GM21390 (cell line): ENCODE measurements around the gene ADAMTSL5.
"Not testable (repeated sequence)": the region's sequence is repeated elsewhere in the genome, so short reads cannot be mapped to it uniquely, and the experiment has no call there.

Source experiments
- ATAC-seq: cut with Tn5 transposase; IDR thresholded peaks from one replicate; pipeline ENCODE4 v1.9.1; 2021; ENCODE audit not compliant: unreplicated experiment

ADAMTSL5 gene

DNA sequence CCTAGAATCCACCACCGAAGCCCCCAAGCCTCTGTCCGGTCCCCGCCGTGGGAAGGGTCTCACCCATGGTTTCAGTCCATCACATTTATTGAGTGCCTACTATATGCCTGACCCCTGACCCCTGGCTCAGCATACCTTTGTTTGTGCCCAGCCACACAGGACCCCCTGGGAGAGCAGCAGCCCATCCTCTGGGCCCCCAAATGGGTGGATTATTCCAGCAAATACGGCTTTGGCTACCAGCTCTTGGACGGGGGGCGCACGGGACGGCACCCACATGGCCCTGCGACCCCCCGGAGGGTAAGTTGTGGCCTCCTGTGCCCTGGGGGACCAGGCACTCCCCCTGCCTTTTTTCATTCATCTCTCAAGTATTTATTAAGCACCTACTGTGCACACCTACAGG, 18.8 kb upstream of the ADAMTSL5 start:
- no peak for ATAC-seq

- ATAC-seq = not testable (repeated sequence)
Observed at GRCh38 chr19:1530856-1531255, 18.0 kb upstream of the ADAMTSL5 start.

DNA sequence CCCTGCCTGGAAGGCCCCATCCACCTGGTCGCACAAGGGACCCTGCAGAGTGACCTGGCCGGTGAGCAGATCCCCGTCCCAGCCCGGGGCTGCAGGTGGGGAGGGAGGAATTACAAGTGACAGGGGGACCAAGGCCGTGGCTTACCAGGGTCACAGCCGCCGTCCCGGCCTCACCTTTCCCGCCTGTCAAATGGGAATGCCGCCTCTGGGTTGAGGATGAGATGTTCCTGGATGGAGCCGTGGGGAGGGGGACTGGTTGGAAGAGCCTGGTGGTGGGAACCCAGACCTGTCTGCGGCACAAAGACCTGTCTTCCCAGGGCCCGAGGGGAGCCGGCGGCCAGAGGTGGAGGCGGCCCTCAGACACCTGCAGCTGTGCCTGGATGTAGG, 16.6 kb upstream of the ADAMTSL5 start:
- ATAC-seq = no peak

GRCh38 chr19:1528596-1529429, 16.0 kb upstream of the ADAMTSL5 start:
- ATAC-seq = no peak

DNA sequence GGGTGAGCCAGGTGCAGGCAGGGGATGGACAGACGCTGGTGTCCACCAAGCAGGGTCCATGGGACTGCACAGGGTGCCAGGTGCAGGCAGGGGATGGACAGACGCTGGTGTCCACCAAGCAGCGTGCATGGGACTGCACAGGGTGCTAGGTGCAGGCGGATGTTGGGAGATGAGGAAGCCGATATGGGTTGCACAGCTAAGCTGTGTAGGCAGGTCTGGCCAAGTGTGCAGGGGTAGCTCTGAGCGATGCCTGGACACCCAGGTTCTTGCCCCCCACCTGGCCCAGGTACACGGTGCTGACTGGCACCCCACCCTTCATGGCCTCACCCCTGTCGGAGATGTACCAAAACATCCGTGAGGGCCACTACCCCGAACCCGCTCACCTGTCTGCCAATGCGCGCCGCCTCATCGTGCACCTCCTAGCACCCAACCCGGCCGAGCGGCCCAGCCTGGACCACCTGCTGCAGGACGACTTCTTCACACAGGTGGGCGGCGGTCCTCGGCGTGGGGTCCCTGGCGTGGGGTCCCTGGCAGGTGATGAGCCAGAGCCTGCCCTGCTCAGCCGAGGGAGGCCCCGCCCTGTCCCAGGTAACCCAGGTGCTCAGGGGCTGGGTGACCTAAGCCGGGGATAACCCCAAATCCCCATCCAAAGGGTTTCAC, 15.0 kb upstream of the ADAMTSL5 start:
- no peak for ATAC-seq

- ATAC-seq = no peak
Observed at GRCh38 chr19:1526979-1527649, 14.3 kb upstream of the ADAMTSL5 start.

DNA sequence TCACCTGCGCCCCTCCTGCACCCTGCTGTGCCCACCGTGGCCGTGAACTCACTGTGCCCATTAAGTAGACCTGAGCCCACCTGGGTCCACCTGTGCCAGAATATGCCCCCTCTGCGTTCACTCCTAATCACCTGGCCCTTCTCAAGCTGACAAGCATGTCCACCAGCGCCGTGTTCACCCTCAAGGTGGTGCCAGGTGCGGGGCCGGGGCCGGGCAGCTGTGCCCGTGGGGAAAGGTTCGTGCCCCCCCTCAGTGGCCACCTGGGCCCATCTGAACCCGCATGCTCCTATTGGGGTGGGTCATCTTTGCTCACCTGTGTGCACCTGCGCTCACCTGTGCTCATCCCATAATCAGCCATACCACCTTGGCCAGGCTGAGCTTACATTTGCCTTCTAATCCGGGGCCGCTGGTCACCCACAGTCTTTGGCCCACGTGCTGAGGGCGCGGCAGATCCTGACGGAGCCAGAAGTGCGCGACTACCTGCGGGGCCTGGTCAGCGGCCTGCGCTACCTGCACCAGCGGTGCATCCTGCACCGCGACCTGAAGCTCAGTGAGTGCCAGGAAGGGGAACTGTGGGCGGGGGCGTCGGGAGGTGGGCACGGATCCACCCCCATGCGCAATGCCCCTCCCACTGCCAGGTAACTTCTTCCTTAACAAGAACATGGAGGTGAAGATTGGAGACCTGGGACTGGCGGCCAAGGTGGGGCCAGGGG, 13.4 kb upstream of the ADAMTSL5 start:
- ATAC-seq = no peak

DNA sequence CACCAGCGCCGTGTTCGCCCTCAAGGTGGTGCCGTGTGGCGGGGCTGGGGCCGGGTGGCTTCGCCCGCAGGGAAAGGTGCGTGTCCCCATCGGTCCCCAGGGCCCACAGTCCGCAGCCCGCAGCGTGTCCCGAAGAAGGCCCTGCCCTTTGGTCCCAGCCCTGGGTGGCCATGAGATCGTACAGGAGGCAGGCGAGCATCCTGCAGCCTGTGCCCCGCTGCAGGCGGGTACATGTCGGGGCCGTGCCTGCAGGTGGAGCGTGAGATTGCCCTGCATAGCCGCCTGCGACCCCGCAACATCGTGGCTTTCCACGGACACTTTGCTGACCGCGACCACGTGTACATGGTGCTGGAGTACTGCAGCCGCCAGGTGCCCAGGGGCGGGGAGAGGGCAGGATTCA, 12.5 kb upstream of the ADAMTSL5 start:
- no peak for ATAC-seq

- ATAC-seq = no peak
Observed at GRCh38 chr19:1524972-1525325, 12.1 kb upstream of the ADAMTSL5 start.

GRCh38 chr19:1524287-1524971, 11.6 kb upstream of the ADAMTSL5 start:
- ATAC-seq = no peak

DNA sequence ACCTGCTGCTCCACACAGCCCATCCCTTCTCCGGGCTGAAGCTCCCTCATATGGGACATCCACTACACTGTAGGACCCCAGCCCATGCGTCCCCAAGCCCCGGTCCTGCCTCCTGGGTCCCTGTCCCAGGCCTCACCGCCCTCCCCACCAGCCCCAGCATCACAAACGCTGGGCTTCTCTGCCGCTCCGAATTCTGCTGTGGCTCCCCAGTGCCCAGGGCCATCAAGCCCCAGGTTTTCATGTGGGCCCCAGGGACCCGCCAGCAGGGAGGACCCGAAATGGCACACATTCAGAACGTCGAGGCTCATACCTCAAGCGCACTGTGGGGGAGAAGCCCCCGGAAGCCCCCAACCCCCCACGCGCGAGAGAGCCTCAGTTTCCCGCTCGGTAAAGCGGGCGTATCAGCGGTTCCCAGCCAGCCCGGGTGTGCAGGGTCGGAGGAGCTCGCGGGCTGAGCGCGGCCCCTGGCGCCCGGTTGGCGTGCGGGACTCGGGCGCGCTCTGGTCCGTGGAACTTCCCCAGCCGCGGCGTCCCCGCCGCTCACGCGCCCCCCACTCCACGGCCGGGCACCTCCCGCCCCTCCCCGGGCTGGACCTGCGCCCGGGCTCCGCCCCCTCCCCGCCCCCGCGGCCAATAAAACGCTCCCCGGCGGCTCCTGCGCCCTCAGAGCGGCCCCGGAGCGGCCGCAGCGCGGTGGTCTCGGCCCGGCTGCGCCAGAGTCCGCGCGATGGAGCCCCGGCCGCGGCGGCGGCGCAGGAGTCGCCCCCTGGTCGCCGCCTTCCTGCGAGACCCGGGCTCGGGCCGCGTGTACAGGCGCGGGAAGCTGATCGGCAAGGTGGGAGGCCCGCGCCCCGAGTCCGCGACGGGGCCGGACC, 10.8 kb upstream of the ADAMTSL5 start, which contains the start of gene PLK5:
TSS of gene PLK5 (plus strand) at position 666 of the 875 bp plus-strand sequence. CDS start 2,920 bp downstream, outside the sequence.
- no peak for ATAC-seq

- ATAC-seq = no peak
Observed at GRCh38 chr19:1522838-1523237, 10.0 kb upstream of the ADAMTSL5 start.

GRCh38 chr19:1522061-1522460, 9.2 kb upstream of the ADAMTSL5 start:
- ATAC-seq = no peak

DNA sequence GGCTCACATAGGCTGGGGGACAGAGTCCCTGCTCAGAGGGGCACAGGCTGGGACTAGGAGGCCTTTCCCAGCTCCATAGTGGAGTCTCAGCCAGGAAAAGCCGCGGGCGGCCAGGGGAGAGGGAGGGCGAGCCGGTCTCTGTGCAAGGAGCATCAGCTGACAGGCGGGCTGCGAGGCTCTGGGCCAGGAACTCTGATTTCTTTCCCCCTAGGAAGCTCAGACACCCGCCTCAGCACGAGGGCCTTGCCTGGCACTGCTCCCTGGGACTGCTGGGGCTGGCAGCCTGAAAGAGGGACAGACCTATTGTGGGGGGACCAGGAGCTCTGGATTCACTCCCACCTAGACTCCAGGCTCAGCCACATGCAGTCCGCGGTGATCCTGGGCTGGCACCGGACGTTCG, 8.8 kb upstream of the ADAMTSL5 start:
- ATAC-seq = no peak

- ATAC-seq = no peak
Observed at GRCh38 chr19:1520203-1520780, 7.5 kb upstream of the ADAMTSL5 start.

GRCh38 chr19:1519802-1520201, 7.0 kb upstream of the ADAMTSL5 start:
- ATAC-seq = not testable (repeated sequence)

DNA sequence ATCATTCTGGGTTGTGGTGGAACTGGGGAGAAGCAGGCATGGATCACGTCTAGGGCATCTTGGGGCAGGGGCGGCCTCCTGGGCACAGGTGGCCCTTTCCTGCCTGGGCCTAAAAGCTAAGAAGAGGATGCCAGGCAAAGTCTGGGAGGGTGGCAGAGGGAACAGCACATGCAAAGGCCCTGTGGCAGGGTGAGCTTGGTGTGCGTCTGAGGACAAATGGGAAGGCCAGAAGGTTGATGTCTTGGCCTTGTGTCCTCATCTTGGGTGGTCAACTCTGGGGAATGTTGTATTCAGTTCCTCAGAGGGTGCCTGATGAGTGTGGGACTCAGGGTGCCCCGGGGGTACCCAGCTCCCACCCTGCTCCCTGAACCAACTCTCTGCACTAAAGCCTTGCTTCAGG, 5.7 kb upstream of the ADAMTSL5 start:
- no peak for ATAC-seq

- ATAC-seq = no peak
Observed at GRCh38 chr19:1516395-1516753, 3.6 kb upstream of the ADAMTSL5 start.

- no peak for ATAC-seq
Observed at GRCh38 chr19:1514986-1515721, 2.3 kb upstream of the ADAMTSL5 start.
